Measurements from ENCODE around the gene VPS26C. TPM values are rescaled to one million over a fixed set of nuclear protein-coding genes. Genes with fewer than 3 reads are reported as not detected.

The VPS26C gene
- total RNA-seq, 1 donor from 2014 or later, result 27.7 TPM

Small RNAs within 50 kb of the gene (small RNA-seq; reads per million reads assigned to genes)
- gene RN7SL678P, result not detected

Other genes starting within 250 kb of the VPS26C start
- 11.5 TPM for gene PIGP, start 194.3 kb downstream of the VPS26C start, total RNA-seq
- 262 TPM for gene TTC3, start 194.1 kb downstream of the VPS26C start, total RNA-seq
- gene DYRK1A, start 99.4 kb upstream of the VPS26C start, total RNA-seq, result 104 TPM